ENCODE data around the gene GPBP1L1. TPM values are rescaled to one million over a fixed set of nuclear protein-coding genes. Genes with fewer than 3 reads are reported as not detected.
A peak's percentile ranks its signal among the peaks of the same experiment; 100 is the strongest.

GPBP1L1 gene
- total RNA-seq, 1 experiment from 2014 or later = 110 TPM

DNA sequence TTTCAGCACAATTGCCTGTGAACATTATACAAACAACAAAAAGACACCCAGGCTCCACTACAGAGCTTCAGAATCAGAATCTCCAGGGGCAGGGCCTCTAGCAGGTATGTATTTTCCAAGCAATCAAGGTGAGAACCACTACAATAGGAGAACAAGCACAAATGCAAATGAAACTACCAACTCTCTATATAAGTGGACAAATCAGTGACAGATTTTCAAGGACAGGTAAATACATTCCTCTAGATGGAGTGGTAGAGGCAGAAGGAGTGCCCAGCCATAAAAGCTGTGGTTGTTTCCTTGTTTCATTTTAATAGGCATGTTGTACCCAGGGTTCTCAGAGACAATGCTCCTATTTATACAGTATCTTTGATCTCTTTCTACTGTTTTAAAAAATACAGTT is 42.4 kb downstream of the GPBP1L1 start:
- CTCF ChIA-PET = interaction anchor here (0.6 kb wide), 1 partner anchor 403 kb away, joined by 3 read pairs; no protein-coding TSS in a partner anchor
- no peaks in the 10 kb centered on the region for H4K20me1 ChIP-seq (ENCODE audit: insufficient read depth)
- POLR2A ChIA-PET = no interaction called here
- H3K9me2 ChIP-seq (ENCODE audit: insufficient read depth) = no peaks in the 10 kb centered on the region
- H3K4me2 ChIP-seq (ENCODE audit: low read length) = no peak overlapping the region
- peak overlapping the region; percentile 2; the same call in 1 of the 2 replicates for H3K27ac ChIP-seq (ENCODE audit: low read depth, low read length)
- no peak overlapping the region for H3K4me3 ChIP-seq (replicated peaks in 1 of 2; ENCODE audit: low read depth in 1 of 2, low read length in 2 of 2)
- DNase-seq (ENCODE audit: low read depth, low spot score) = peak; percentile 8
- H3K9me3 ChIP-seq (ENCODE audit: control insufficient read depth in 1 of 2, insufficient read depth in 1 of 2, low read depth in 1 of 2, low read length in 2 of 2) = no peaks in the 10 kb centered on the region
- TF ChIP-seq YY1 (IDR thresholded peaks at IDR 0.05; ENCODE audit: extremely low read depth, insufficient replicate concordance, low read depth, low read length) = no peak
- TF ChIP-seq RAD21 (IDR thresholded peaks at IDR 0.05; ENCODE audit: low read depth) = peak; percentile 55
- no peak for TF ChIP-seq EZH2phosphoT487 (IDR thresholded peaks at IDR 0.05; ENCODE audit: borderline replicate concordance)
- no peak for TF ChIP-seq ELF1 (IDR thresholded peaks at IDR 0.05; ENCODE audit: borderline replicate concordance, low read depth)
- no peak for TF ChIP-seq JUND (IDR thresholded peaks at IDR 0.05)
- no peak for TF ChIP-seq FOSL1 (IDR thresholded peaks at IDR 0.05; ENCODE audit: low read depth)
- TF ChIP-seq SRF (IDR thresholded peaks at IDR 0.05; ENCODE audit: low read depth) = no peak
- TF ChIP-seq, protein P1, sequence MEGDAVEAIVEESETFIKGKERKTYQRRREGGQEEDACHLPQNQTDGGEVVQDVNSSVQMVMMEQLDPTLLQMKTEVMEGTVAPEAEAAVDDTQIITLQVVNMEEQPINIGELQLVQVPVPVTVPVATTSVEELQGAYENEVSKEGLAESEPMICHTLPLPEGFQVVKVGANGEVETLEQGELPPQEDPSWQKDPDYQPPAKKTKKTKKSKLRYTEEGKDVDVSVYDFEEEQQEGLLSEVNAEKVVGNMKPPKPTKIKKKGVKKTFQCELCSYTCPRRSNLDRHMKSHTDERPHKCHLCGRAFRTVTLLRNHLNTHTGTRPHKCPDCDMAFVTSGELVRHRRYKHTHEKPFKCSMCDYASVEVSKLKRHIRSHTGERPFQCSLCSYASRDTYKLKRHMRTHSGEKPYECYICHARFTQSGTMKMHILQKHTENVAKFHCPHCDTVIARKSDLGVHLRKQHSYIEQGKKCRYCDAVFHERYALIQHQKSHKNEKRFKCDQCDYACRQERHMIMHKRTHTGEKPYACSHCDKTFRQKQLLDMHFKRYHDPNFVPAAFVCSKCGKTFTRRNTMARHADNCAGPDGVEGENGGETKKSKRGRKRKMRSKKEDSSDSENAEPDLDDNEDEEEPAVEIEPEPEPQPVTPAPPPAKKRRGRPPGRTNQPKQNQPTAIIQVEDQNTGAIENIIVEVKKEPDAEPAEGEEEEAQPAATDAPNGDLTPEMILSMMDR (IDR thresholded peaks at IDR 0.05 in 2 of 3, conservative IDR thresholded peaks at IDR 0.05 in 1 of 3; ENCODE audit: borderline replicate concordance in 1 of 3, insufficient read depth in 1 of 3, low read depth in 2 of 3, low read length in 2 of 3) = peak; percentile 28 to 48 (median 32); a peak in 4 of 6 replicates
- TF ChIP-seq POLR2AphosphoS5 (IDR thresholded peaks at IDR 0.05; ENCODE audit: low read depth, low read length) = no peak
- TF ChIP-seq, protein P2, sequence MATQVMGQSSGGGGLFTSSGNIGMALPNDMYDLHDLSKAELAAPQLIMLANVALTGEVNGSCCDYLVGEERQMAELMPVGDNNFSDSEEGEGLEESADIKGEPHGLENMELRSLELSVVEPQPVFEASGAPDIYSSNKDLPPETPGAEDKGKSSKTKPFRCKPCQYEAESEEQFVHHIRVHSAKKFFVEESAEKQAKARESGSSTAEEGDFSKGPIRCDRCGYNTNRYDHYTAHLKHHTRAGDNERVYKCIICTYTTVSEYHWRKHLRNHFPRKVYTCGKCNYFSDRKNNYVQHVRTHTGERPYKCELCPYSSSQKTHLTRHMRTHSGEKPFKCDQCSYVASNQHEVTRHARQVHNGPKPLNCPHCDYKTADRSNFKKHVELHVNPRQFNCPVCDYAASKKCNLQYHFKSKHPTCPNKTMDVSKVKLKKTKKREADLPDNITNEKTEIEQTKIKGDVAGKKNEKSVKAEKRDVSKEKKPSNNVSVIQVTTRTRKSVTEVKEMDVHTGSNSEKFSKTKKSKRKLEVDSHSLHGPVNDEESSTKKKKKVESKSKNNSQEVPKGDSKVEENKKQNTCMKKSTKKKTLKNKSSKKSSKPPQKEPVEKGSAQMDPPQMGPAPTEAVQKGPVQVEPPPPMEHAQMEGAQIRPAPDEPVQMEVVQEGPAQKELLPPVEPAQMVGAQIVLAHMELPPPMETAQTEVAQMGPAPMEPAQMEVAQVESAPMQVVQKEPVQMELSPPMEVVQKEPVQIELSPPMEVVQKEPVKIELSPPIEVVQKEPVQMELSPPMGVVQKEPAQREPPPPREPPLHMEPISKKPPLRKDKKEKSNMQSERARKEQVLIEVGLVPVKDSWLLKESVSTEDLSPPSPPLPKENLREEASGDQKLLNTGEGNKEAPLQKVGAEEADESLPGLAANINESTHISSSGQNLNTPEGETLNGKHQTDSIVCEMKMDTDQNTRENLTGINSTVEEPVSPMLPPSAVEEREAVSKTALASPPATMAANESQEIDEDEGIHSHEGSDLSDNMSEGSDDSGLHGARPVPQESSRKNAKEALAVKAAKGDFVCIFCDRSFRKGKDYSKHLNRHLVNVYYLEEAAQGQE (IDR thresholded peaks at IDR 0.05; ENCODE audit: low read depth) = no peak
- TF ChIP-seq, protein P3, sequence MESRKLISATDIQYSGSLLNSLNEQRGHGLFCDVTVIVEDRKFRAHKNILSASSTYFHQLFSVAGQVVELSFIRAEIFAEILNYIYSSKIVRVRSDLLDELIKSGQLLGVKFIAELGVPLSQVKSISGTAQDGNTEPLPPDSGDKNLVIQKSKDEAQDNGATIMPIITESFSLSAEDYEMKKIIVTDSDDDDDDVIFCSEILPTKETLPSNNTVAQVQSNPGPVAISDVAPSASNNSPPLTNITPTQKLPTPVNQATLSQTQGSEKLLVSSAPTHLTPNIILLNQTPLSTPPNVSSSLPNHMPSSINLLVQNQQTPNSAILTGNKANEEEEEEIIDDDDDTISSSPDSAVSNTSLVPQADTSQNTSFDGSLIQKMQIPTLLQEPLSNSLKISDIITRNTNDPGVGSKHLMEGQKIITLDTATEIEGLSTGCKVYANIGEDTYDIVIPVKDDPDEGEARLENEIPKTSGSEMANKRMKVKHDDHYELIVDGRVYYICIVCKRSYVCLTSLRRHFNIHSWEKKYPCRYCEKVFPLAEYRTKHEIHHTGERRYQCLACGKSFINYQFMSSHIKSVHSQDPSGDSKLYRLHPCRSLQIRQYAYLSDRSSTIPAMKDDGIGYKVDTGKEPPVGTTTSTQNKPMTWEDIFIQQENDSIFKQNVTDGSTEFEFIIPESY (IDR thresholded peaks at IDR 0.05; ENCODE audit: extremely low read depth, insufficient replicate concordance, low read length) = no peak
- no peak for TF ChIP-seq TCF7L2 (IDR thresholded peaks at IDR 0.05; ENCODE audit: borderline replicate concordance, extremely low read depth, insufficient read depth, insufficient read length)
- no peak for TF ChIP-seq POLR2A (IDR thresholded peaks at IDR 0.05; ENCODE audit: borderline replicate concordance, extremely low read depth, insufficient read depth, insufficient read length)
- ATAC-seq = peak; percentile 85
- RAD21 ChIA-PET (ENCODE audit: low non-redundant PET in 1 of 2, low total read pairs in 2 of 2, uncharacterized antibody in 2 of 2, unreplicated experiment in 2 of 2) = no interaction called here
- no peak overlapping the region for H3K9ac ChIP-seq (ENCODE audit: low read length)
- peaks cover 24% of the 10 kb centered on the region for H3K79me2 ChIP-seq (ENCODE audit: insufficient read depth, low read length)
- no peaks in the 10 kb centered on the region for H3K27me3 ChIP-seq (ENCODE audit: insufficient read depth, low read length)
- no TSS peak for BruUV-seq (replicated peaks)
- intact Hi-C loops (cut with micrococcal nuclease) = loop anchor here (2.0 to 10.0 kb wide), 2 partner anchors 201 to 237 kb away; no protein-coding TSS in a partner anchor
- peaks cover 3 to 7% of the 10 kb centered on the region in 2 experiments; a peak in 3 of 4 replicates for H3K4me1 ChIP-seq (ENCODE audit: control insufficient read depth in 1 of 2, insufficient read depth in 2 of 2, low read length in 2 of 2)
- H2AFZ ChIP-seq (ENCODE audit: low read depth, low read length, poor library complexity, severe bottlenecking) = no peak overlapping the region
- H3K36me3 ChIP-seq (ENCODE audit: control insufficient read depth in 1 of 2, insufficient read depth in 2 of 2, low read length in 2 of 2) = peaks cover 20 to 24% of the 10 kb centered on the region in 2 experiments; a peak in 3 of 4 replicates

Data from HCT116 (cell line).